HepG2 (cell line): ENCODE measurements around the gene SLC9A8. TPM values are rescaled to one million over a fixed set of nuclear protein-coding genes. Genes with fewer than 3 reads are reported as not detected.

Experiments
- AHDC1 ChIP-seq: sonication (generic); formaldehyde crosslinking; IDR thresholded peaks from 2 replicates; pipeline ENCODE4 v1.5.1; 2020; ENCODE audit warnings: mild to moderate bottlenecking, missing genetic modification reagents, borderline replicate concordance
- AHR ChIP-seq: IDR thresholded peaks from 2 replicates; pipeline ENCODE4 v1.6.1; 2018; ENCODE audit warnings: missing genetic modification reagents, missing compliant biosample characterization
- ARNT ChIP-seq: fragments of 450-650 bp; IDR thresholded peaks from 2 replicates; pipeline ENCODE4 v1.6.1; 2017
- ATRX ChIP-seq: sonication (generic); formaldehyde crosslinking; IDR thresholded peaks from 2 replicates; pipeline ENCODE4 v1.4.0; 2020; ENCODE audit warnings: missing genetic modification reagents, borderline replicate concordance
- CBX1 ChIP-seq: IDR thresholded peaks from one replicate; pipeline ENCODE4 v1.6.1; 2016; ENCODE audit warnings: antibody characterized with exemption, low read depth
- CENPX ChIP-seq: sonication (generic); formaldehyde crosslinking; IDR thresholded peaks from 2 replicates; pipeline ENCODE4 v1.9.0; 2021; ENCODE audit warnings: mild to moderate bottlenecking, missing genetic modification reagents, moderate library complexity
- FOXP1 ChIP-seq, 2 experiments: fragments of 450-650 bp in 1 of 2; IDR thresholded peaks; 2 replicates each; pipeline ENCODE4 v1.6.1; 2017 to 2018; ENCODE audit warnings: antibody characterized with exemption in 1 of 2
- HNRNPLL ChIP-seq: fragments of 200-400 bp; formaldehyde crosslinking; IDR thresholded peaks from 2 replicates; pipeline ENCODE4 v1.6.1; 2017; ENCODE audit warnings: mild to moderate bottlenecking, low read depth, low read length; ENCODE audit not compliant: poor library complexity, severe bottlenecking
- KDM5A ChIP-seq: fragments of 200-600 bp; sonication (generic); IDR thresholded peaks from 2 replicates; pipeline ENCODE4 v1.7.0; 2018; ENCODE audit warnings: antibody characterized with exemption, mild to moderate bottlenecking, low read length, borderline replicate concordance
- MTF1 ChIP-seq: sonication (generic); formaldehyde crosslinking; IDR thresholded peaks from 2 replicates; pipeline ENCODE4 v1.5.0; 2020; ENCODE audit warnings: missing genetic modification reagents
- NFKBIZ ChIP-seq: IDR thresholded peaks from 2 replicates; pipeline ENCODE4 v1.6.1; 2018; ENCODE audit warnings: missing genetic modification reagents, missing compliant biosample characterization
- PAWR ChIP-seq: sonication (generic); formaldehyde crosslinking; IDR thresholded peaks from 2 replicates; pipeline ENCODE4 v1.4.0; 2020; ENCODE audit warnings: missing genetic modification reagents, mild to moderate bottlenecking, borderline replicate concordance
- POGK ChIP-seq: sonication (generic); formaldehyde crosslinking; conservative IDR thresholded peaks from 2 replicates; pipeline ENCODE4 v1.8.0; 2022; ENCODE audit warnings: mild to moderate bottlenecking, moderate library complexity, missing genetic modification reagents
- TARDBP ChIP-seq: sonication (generic); formaldehyde crosslinking; IDR thresholded peaks from 2 replicates; pipeline ENCODE4 v1.8.0; 2022; ENCODE audit warnings: mild to moderate bottlenecking, missing genetic modification reagents
- TBL1XR1 ChIP-seq: fragments of 150-350 bp; IDR thresholded peaks from 2 replicates; pipeline ENCODE4 v1.6.1; 2014; ENCODE audit warnings: borderline replicate concordance, low read length; ENCODE audit not compliant: partially characterized antibody
- TFDP2 ChIP-seq: sonication (generic); formaldehyde crosslinking; IDR thresholded peaks from 2 replicates; pipeline ENCODE4 v1.4.0; 2020; ENCODE audit warnings: missing genetic modification reagents
- ZIK1 ChIP-seq: sonication (generic); formaldehyde crosslinking; IDR thresholded peaks from 2 replicates; pipeline ENCODE4 v1.5.0; 2020; ENCODE audit warnings: mild to moderate bottlenecking, low read depth, missing genetic modification reagents, borderline replicate concordance
- ZNF256 ChIP-seq: sonication (generic); formaldehyde crosslinking; conservative IDR thresholded peaks from 2 replicates; pipeline ENCODE4 v1.4.0; 2020; ENCODE audit warnings: missing genetic modification reagents
- ZNF451 ChIP-seq: sonication (generic); formaldehyde crosslinking; IDR thresholded peaks from 2 replicates; pipeline ENCODE4 v1.5.0; 2020; ENCODE audit warnings: mild to moderate bottlenecking, missing genetic modification reagents
- ZNF564 ChIP-seq: sonication (generic); formaldehyde crosslinking; IDR thresholded peaks from 2 replicates; pipeline ENCODE4 v1.8.1; 2023; ENCODE audit warnings: mild to moderate bottlenecking, missing genetic modification reagents
- ZNF629 ChIP-seq: sonication (generic); formaldehyde crosslinking; conservative IDR thresholded peaks from 2 replicates; pipeline ENCODE4 v1.5.0; 2020; ENCODE audit warnings: missing genetic modification reagents
- ZNF749 ChIP-seq: sonication (generic); formaldehyde crosslinking; IDR thresholded peaks from 2 replicates; pipeline ENCODE4 v1.8.0; 2022; ENCODE audit warnings: mild to moderate bottlenecking, missing genetic modification reagents, moderate library complexity, borderline replicate concordance
- ZNF75D ChIP-seq: sonication (generic); formaldehyde crosslinking; IDR thresholded peaks from 2 replicates; pipeline ENCODE4 v1.8.1; 2023; ENCODE audit warnings: missing genetic modification reagents, mild to moderate bottlenecking, borderline replicate concordance
- ZNF83 ChIP-seq: sonication (generic); formaldehyde crosslinking; IDR thresholded peaks from 2 replicates; pipeline ENCODE4 v1.4.0; 2020; ENCODE audit warnings: missing genetic modification reagents, mild to moderate bottlenecking, borderline replicate concordance
- polyA plus RNA-seq, 8 experiments: library from polyadenylated mRNA; depleted of rRNA in 3 of 8; stranded (reverse) in 7 of 8; unstranded in 1 of 8; fragments of >200 nt; fragmentation: Illumina TruSeq in 4 of 8; extraction: Trizol in 4 of 8; gene quantifications; 2 replicates each; pipeline versions ENCODE4 v1.2.1 to v1.2.3, GENCODE V29; 2011 to 2016; ENCODE audit warnings: low read depth in 4 of 8, missing spikeins in 1 of 8, mixed read lengths in 1 of 8; ENCODE audit not compliant: insufficient read depth in 1 of 8
- total RNA-seq, 5 experiments: library from RNA; depleted of rRNA; stranded (reverse); fragments of >200 nt; fragmentation: Illumina TruSeq; extraction: Trizol; gene quantifications; 2 replicates each; pipeline ENCODE4 v1.2.3, GENCODE V29; 2016; ENCODE audit warnings: low read depth in 1 of 5

The SLC9A8 gene
- total and polyA plus RNA-seq, 2 of the 13 experiments (the other 11 are each of a cell fraction or from before 2014, with no cell fraction given) = 4.1 to 7.4 TPM

GRCh38 chr20:49775229-49775693, 37.4 kb upstream of the SLC9A8 start (continued):
- TF ChIP-seq ZNF83 (CRISPR knock-in tag) (no peak), FOXP1 (IDR thresholded peaks at IDR 0.05) (no peak), FOXP1 (CRISPR knock-in tag; IDR thresholded peaks at IDR 0.05) (no peak; the same call in none of the 2 replicates), CENPX (no peak), ATRX (CRISPR knock-in tag) (no peak), AHR (peak; percentile 78; the same call in 1 of the 2 replicates), NFKBIZ (CRISPR knock-in tag) (0 out of 2 replicates have a peak, but pooled peaks have one; percentile 68), KDM5A (no peak), MTF1 (CRISPR knock-in tag) (no peak), PAWR (CRISPR knock-in tag) (no peak), TBL1XR1 (peak; percentile 78), ZNF749 (CRISPR knock-in tag) (no peak), ZIK1 (CRISPR knock-in tag) (no peak), ZNF451 (CRISPR knock-in tag) (peak; percentile 29; the same call in 1 of the 2 replicates), TARDBP (CRISPR knock-in tag) (peak; percentile 64; the same call in 1 of the 2 replicates), ARNT (no peak), TFDP2 (no peak), ZNF564 (CRISPR knock-in tag) (no peak; the same call in 1 of the 2 replicates), HNRNPLL (no peak), POGK (CRISPR knock-in tag) (no peak), AHDC1 (CRISPR knock-in tag) (peak; percentile 71), CBX1 (no peak), ZNF75D (CRISPR knock-in tag) (no peak), ZNF629 (CRISPR knock-in tag) (no peak), ZNF256 (CRISPR knock-in tag) (no peak)
